Left forelimb (tissue), 1 donor: ENCODE results near the gene PAQR4.

ENCODE experiments used
- DNase-seq: peaks from one replicate; pipeline ENCODE4 v3.0.0-alpha.2; 2018; ENCODE audit warnings: low spot score

The PAQR4 gene

DNA sequence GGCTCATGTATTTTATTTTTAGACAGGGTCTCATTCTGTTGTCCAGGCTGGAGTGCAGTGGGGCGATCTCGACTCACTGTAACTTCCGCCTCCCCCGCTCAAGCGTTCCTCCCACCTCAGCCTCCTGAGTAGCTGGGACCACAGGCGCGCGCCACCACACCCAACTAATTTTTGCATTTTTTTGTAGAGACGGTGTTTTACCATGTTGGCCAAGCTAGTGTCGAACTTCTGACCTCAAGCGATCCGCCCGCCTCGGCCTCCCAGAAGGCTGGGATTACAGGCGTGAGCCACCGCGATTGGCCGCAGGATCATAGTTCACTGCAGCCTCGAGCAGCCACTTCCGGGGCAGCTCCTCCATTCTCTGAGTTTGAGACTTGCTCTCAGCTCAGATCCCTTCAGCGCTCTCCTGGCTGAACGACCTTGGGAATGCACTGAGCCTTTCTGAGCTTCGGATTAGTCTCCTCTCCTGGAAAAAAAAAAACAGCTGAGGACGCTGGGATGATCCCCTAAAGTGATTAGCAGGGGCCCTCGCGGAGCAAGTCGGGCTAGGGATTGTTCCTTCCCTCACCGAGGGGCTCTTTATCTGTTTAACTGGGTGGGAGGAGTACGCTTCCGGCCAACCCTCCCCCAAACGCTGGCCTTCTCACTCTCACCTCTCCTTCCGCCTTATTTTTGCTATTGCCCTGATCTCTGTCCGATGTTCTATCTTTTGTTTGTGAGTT lies 12.2 kb downstream of the PAQR4 start:
- no peak for DNase-seq

DNA sequence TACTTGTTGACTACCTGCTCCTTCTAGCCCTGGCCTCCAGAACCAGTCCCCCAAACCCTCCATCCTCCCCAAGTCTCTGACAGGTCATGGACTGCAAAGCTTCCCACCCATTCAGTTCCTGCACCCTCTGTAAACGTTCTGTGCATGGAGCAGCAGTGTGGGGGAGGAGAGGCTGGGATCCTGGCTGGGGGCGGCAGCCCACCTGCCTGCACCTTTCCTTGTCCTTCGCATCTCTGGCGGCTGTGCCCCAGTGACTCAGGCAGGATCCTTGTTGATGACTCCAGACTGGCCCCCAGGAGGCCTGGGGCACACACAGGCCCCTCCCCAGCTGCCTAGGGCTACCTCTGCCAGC lies 12.7 kb downstream of the PAQR4 start:
- no peak for DNase-seq

DNA sequence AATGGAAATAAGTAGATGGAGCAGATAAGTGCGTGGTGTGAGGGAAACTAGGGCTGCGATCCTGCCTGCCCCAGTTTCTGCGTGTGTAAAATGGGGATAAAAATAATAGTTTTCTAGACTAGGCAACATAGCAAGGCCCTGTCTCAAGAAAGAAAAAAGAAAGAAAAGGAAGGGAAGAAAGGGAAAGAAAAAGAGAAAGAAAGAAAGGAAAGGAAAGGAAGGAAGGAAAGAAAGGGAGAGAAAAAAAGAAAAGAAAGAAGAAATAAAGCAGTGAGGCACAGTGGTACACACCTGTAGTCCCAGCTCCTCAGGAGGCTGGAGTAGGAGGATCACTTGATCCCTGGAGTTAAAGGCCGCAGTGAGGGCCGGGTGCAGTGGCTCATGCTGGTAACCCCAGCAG lies 13.3 kb downstream of the PAQR4 start:
- DNase-seq: no peak

DNA sequence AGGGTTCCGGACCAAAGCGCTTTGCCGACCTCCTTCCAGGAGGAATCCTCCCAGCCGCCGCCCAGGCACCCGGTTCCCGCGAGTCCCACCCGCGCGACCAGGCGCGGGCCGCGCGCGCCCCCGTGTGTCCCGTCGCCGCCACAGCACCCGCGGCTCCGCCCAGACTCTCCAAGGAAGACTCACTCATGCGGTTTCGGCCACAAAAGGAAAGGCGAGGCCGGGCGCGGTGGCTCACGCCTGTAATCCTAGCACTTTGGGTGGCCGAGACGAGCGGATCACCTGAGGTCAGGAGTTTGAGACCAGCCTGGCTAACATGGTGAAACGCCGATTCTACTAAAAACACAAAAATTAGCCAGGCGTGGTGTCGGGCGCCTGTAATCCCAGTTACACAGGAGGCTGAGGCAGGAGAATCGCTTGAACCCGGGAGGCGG lies 14.6 kb downstream of the PAQR4 start:
- peak; percentile 89 for DNase-seq

DNA sequence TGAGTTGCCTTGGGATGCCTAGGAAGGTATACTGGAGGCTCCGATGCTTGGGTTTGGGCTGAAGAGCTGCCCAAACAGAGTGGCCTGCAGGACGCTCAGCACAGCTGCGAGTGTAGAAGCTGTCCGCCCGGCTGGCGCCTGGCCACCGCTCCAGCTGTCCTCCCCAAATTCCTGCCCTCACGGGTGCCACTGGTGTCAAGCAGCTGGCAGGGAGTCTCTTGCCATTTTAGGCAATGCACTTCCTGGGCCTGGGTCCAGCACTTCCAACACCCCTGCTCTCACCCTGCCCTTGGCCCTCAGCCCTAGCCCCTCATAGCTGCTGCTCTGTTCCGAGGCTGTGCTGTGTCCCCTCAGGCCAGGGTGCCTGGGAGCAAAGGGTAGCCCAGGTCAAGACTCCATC lies 16.3 kb downstream of the PAQR4 start:
- DNase-seq: peak; percentile 82

DNA sequence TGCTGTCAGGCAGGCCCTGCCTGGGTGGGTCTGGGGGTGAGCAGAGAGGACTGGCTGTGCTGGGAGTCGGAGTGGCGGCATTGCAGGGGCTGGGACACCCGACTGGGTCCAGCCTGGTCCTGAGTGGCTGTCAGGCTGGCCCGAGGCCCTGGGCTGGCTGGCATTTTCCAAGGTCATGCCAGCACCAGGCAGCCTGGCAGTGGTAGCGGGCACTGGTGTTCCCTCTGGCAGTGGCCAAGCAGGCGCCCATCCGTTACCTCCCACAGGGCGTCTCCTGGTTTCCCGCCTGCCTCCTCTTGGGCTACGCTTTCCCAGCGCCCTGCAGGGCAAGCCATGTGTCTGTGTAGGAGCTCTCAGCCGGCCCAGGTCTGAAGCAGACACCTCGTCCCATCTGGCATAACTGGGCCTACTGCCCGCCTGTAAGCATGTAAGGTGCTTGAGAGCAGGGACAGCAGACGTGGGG lies 16.8 kb downstream of the PAQR4 start:
- no peak for DNase-seq

DNA sequence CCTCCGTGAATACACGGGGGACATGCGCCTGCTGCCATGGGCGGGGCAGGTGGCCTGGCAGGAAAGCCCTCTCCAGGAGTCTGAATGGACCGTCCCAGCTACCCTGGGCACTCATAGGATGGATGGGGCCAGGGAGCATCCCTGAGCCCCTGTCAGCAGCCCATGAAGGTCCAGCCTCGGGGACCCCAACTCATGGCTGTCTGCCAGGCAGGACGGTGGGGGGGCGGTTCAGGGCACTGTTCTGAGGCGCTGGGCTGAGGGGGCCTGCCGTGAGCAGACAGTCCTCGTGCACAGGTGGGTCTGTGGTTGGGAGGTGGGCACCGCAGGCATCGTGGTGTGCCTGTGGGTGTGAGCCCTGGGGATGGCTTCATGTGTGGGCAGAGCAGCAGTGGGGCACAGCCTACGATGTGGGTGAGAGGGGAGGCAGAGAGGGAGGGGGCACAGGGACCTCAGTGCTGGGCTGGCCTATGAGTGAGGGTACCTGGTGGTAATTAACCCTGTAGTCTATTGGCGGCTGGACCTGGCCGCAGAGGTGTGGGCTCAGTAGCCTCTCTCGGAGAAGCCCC lies 17.6 kb downstream of the PAQR4 start:
- no peak for DNase-seq

DNA sequence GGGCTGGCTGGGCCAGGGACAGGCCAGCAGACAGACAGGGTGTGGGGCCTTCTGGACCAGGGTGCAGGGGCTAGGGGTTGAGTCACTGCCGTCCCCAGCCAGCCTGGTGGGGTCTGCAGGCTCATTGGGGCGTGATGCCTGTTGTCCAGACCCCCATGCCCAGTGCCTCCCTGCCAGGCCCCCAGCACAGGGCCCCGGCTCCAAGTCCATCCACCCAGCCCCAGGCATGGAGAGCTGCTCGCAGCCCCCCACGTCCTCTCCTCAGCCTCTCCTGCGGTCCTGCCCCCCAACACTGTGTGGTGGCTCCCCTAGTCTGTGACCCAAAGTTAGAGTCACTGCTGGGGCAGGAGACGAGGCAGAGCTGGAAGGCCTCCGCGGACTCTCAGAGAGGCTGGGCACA lies 18.1 kb downstream of the PAQR4 start:
- DNase-seq: no peak

DNA sequence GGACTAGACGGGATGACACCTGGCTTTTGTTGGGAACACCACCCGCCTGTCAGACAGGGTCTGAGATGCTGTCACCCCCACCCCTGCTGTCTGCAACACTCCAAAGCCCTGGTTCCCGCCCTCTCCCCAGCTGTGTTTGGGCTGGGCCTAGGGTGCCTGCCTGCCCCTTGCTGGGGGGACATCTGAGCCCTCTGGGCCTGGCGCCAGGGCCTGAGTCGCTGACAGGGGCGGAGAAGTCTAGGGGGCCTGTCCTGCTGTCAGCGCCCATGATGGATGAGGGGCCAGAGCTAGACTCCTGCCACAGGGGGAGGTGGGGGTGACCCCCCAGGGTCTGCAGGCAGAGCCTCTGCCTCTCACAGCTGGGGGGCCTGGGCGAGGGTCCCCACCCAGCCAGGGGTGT lies 18.7 kb downstream of the PAQR4 start:
- DNase-seq: peak; percentile 79

DNA sequence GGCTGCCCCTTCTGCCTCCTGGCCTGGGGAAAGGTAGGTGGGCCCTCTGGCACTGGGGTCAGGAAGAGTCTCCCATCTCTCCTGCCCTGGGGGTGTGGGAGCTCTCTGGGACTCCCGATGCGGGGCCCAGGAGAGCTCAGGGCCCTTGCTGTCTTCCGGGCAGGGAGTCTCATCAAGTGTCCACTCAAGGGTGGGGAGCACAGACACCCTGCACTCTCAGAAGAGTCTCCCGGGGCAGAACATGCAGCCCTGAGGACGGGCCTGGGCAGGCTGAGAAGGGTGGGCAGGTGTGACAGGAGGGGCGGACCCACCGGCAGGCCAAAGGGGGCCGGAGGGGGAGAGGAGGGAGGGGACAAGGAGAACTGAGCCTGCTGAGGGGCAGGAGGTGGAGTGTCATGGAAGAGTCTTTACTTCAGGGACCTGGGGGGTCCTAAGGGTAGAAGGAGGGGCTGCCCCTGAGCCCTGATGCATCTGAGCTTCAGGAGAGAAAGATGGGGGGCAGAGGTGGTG lies 19.5 kb downstream of the PAQR4 start:
- DNase-seq: no peak

DNA sequence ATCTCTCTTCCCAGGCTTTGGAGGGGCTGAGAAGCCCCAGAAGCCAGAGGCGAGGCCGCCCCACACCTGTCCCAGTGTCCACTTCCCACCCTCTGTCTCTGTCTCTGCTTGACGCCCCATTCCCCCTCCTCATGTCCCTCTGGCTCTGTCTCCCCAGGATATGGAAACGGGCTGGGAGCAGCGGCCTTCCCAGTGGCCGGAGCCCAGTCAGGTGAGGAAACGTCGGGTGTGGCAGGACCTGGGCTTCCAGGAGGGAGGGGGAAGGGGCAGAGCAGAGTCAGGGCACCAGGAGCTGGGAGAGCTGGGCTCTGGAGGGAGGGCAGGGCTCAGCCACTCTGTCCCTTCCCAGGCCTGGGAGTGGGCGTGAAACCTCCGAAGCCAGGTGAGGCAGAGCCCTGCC lies 21.7 kb downstream of the PAQR4 start:
- DNase-seq: no peak

DNA sequence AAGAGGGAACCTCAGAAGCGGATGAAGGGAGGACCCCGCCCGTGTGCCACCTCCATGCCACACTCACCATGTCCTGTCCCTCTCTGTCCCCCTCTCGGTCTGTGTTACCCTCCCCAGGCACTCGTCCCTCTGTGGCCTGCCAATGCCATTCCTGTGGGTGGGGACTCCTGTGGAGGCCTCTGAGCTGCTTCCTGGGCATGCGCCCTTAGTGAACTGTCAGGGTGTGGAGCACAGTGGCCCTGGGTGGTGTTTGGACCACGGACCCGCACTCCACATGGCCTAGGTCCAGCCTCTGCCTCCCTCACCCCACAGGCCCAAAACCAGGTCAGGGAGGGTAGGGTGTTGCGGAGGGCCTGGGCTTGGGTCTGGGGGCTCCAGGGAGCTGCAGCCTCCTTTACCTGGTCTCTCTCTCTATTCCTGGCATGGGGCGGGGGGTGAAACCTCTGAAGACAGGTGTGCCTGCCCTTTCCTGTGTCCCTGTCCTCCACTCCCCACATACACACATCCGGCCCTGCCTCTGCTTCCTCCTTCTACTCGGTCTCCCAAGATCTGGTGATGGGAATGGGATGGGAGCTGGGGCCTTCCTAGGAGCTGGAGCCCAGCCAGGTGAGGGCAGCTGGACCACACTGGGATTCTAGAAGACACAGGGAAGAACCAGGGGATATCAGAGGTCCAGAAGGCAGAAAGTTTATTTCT lies 22.6 kb downstream of the PAQR4 start:
- no peak for DNase-seq

DNA sequence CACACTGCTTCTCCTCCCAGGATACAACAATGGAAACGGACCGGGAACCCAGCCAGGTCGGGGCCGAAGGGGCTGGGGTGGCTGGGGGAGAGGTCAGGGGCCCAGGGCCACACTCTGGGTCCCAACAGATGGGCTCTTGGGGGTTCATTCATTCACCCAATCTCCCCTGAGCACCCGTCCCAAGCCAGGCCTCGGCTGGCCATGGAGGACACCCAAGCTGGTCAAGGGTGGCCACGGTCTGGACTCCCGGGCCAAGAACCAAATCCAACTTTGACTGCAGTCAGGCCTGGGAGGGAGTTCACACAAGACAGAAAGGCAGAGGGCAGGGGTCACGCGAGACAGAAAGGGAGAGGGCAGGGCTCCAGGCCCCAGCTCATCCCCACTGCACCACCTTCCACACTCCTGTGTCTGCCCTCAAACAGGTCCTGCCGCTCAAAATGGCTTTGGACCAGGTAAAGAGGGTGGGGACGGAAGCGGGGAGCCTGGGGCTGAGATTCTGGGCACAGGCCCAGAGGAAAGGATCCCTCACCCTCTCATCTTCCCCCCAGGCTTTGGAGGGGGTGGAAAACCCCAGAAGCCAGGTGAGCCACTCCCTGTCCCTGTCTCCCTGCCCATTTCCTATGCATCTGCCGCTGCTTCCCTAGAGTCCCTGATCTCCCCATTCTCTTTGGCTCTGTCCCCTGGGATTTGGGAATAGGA lies 23.4 kb downstream of the PAQR4 start:
- no peak for DNase-seq

DNA sequence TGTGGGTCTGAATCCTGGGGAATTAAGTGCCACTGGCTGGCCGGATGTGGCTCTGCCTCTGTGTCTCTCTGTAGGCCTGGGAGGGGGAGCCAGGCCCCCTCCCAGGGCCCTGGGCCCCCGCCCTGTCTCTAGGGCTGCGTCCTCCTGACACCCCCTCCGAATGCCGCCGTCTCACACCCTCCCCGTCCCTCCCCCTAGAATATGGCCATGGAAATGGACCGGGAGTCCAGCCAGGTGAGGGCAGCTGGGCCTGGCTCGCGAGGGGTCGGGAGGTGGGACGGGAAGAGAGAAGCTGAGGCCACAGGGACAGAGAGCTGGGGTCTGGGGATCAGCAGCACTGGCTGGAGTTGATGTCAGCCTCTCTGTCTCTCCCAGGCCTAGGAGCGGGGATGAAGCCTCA lies 27.1 kb downstream of the PAQR4 start:
- no peak for DNase-seq

DNA sequence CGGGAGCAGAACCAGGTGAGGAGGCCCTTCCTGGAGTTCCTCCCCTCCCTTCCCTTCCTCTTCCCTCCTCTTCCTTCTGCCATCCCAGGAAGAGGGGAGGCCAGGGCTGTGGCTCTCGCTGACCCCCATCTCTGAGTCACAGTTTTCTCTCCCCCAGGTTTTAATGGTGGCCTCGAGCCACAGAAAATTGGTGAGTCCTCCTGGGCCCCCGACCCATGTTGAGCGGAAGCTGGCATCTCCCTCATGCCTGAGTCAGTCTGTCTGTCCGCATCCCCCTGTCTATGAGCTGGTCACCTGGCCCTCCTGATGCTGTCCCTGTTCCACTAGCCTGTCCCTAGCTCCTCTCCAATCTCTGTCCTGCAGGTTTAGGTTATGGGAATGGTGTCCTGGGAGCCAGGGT lies 30.8 kb downstream of the PAQR4 start:
- no peak for DNase-seq

DNA sequence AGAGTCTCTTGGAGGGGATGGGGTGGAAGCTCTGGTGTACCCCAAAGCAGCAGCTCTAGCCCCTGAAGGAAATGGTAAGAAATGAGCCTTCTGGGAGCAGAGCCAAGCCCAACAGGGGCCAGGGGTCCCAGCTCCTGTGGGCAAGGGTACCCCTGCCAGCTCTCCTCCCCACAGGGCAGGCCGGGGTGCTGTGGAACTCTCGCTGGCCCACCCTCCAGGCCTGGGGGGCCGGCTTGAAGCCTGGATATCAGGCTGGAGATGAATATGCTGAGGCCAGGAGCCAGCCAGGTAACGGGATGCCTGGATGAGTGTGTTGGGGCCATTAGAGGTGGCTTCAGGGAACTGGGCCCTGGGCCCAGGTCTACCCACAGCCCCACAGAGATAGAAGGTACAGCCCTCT lies 31.4 kb downstream of the PAQR4 start:
- no peak for DNase-seq

DNA sequence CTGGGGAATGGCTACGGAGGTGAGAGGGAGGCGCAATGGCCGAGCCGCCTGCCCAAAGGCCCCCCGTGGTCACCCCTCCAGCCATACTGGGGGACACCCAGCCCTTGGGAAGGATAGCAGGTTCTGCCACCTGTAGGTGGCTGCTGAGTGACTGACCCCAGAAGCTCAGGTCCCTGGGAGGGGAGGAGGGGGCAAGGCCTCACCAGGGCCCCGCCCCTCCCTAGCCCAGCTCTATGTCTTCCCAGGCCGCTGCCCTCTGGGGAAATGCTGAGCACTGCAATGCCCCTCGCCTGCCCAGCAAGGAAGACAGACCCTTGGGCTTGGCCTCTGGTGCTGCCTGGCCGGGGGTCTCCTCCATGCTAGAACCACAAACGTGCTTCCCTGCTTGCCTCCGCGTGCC lies 32.2 kb downstream of the PAQR4 start:
- no peak for DNase-seq

DNA sequence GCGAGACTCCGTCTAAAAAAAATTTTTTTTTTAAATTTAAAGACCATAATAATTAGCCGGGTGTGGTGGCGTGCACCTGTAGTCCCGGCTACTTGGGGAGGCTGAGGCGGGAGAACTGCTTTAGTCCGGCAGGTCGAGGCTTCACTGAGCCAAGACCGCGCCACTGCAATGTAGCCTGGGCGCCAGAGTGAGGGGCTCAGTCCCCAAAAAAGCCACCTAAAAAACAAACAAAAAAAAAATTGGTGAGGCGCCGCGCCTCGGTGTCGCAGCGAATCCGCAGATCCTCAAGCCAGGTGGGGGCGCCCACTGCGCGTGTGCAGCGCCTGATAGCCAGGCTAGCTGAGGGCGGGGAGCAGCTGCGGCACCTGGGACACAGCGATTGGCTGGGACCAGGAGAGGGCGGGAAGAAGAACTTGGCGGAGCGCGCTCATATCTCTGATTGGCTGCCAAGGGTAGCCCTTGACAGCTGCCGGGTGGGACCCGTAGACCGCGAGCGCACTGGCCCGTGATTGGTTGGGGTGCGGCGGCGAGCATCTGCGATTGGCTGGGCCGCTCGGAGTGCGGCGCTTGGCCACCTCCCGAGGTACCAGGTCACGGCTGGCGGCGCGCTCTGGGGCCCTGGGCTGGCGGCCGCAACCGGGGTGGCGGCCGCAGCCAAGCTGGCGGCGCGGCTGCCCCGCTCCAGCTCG lies 34.6 kb downstream of the PAQR4 start:
- peak; percentile 96 for DNase-seq

DNA sequence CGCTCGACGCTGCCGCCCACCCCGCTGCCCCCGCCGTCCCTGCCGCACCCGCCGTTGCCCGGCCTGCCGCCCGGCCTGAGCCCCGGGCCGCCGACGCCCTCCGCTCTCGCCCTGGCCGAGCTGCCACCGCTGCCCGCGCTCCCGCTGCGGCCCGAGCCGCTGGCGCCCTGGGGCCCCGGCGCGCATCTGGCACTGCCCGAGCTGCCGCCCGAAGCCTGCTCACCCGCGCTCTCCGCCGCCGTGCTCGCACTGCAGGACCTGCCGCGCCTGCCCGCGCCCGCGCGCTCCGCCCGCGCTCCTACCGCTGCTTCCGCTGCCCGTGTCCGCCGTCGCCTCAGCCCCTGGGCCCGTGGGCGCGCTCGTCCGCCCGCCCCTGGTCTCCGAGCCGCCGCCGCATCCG lies 35.2 kb downstream of the PAQR4 start:
- DNase-seq: no peak

DNA sequence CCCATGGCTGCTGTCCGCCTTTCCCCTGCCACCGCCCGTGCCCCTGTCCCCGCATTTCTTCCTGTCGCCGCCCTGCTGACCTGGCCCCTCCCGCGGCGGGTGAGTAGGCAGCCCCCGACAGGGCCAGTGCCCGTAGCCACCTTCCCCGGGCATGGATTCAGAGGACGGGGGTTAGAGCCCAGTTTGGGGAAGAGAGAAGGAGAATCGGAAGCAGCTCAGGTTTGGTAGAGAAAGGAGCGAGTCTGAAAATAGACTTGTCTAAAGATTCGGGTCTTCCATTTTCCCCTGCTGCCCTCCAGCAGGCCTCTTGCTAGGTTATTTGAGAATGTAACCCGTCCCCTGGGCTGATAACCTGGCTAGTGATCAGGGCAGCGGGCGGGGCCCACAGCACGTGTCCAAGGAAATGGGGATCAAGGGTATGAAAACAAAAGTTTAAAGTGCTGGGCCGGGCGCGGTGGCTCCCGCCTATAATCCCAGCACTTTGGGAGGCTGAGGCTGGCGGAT lies 35.7 kb downstream of the PAQR4 start:
- DNase-seq: no peak

DNA sequence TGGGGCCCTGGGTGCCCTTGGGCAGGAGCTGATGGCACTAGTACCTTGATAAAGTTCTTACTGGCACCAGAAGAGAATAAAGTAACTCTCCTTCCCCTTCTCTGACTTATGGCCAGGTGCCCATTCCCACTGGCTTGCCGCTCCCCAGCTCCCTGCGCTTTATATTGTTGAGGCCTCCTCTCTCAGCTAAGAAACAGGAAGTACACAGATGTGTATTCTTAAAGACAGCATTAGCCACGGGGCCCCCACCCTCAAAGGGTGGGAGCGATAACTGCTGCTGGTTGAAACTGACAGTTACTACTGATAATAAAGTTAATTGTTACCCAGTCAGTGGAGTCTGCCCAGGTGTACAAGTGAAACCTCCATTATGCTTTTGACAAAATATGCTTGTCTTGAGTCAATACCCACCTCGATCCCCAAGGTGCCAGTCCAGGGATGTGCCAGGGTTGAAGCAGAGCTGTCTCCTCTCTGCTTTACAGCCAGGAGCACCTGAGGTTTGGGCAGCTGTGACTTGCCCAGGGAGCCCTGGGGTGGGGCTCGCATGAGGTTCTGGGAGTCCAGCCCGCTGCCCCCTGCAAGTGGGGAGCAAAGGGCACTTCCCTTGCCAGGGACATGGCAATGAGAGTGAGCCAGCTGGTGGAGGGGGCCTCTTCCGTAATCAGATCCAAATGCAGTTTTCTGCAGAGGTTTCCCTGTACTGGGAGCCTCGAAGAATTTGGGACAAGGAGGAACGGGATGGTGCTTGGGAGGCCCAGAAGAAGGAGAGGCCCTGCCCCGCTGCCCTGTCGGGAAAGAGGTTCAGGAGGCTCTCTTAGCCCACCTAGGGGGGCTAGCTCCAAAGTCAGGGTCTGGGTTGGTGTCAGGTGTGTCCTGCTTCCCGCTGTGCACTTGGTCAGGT lies 38.2 kb downstream of the PAQR4 start:
- no peak for DNase-seq
